Activated CD8-positive, alpha-beta memory T cell treated with anti-CD3 and anti-CD28 coated beads for 4 hours (primary cell): ENCODE measurements around the gene XRCC3.
"Not testable (repeated sequence)": the region's sequence is repeated elsewhere in the genome, so short reads cannot be mapped to it uniquely, and the experiment has no call there.

Experiments
- DNase-seq, 2 donors: peaks; one replicate each; pipeline ENCODE4 v3.0.0-alpha.2; 2020; ENCODE audit warnings: low read depth in 2 of 2

XRCC3 gene

GRCh38 chr14:103667671-103668070 is 47.6 kb downstream of the XRCC3 start:
- DNase-seq = no peak

DNA sequence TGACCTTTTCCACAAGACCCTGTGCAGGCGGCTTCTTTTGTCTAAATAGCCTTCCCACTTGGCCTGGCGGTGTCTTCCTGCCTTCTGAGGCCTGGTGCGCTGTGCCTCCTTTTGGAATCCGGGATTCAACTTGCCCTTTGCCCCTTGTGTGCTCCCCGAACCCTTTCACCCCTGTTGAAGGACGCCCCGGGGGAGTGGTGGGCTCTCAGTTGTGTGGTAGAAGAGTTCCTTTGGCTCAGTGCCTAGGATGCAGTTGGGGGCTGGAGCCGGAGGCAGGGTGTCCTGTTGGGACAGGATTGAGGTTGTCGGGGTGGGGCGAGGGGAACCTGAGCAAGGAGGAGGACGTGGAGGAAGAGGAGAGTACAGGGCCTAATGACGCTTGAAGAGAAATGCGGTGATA is 51.7 kb downstream of the XRCC3 start:
- DNase-seq = no peak

DNA sequence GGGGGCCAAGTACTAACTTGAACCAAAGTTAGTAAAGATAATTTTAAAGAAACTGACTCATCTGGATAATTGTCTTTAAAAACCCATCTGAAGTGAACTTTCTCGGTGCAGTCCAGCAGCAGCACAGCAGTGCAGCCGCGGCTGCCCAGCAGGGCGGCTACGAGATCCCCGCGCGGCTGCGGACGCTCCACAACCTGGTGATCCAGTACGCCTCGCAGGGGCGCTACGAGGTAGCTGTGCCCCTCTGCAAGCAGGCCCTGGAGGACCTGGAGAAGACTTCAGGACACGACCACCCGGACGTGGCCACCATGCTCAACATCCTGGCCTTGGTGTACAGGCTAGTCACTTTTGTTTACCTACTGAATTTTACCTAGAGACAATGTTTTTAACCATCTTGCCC is 52.7 kb downstream of the XRCC3 start:
- no peak for DNase-seq

GRCh38 chr14:103662029-103662428 is 53.2 kb downstream of the XRCC3 start:
- DNase-seq = no peak

GRCh38 chr14:103659631-103660030 is 55.6 kb downstream of the XRCC3 start:
- DNase-seq = no peak

GRCh38 chr14:103657471-103657870 is 57.8 kb downstream of the XRCC3 start:
- no peak for DNase-seq

DNA sequence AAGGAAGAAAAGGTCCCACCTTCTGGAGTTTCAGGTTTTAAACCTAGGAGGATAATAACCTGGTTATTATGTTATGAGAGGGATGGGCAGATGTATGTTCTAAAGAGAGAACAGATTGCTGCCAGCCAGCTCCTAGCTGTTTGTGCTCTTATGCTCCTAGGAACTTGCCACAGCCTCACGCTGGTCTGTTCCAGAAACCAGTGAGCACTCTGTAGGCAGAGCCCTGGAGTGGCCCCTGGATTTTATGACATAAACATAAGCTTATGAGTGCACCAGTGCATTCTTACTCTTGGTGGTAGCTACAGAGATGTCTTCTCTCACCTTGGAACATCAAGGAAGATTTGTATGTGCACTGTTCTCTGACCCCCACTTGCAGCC is 58.5 kb downstream of the XRCC3 start:
- DNase-seq = no peak

GRCh38 chr14:103656031-103656755 is 59.1 kb downstream of the XRCC3 start:
- no peak for DNase-seq

DNA sequence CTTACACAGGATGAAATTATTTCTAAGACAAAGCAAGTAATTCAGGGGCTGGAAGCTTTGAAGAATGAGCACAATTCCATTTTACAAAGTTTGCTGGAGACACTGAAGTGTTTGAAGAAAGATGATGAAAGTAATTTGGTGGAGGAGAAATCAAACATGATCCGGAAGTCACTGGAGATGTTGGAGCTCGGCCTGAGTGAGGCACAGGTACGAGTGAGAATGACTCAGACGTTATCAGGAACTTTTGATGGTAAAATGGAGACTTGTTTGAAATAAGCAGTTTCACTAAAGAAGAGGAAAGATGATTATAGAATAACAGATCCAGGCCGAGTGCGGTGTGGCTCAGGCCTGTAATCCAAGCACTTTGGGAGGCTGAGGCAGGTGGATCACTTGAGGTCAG is 60.6 kb downstream of the XRCC3 start:
- DNase-seq = no peak

- DNase-seq = no peak
These were observed 61.4 kb downstream of the XRCC3 start for GRCh38 chr14:103653805-103654204.

GRCh38 chr14:103653336-103653735 is 61.9 kb downstream of the XRCC3 start:
- DNase-seq = not testable (repeated sequence)

GRCh38 chr14:103652806-103653205 is 62.4 kb downstream of the XRCC3 start:
- DNase-seq = no peak

GRCh38 chr14:103651585-103651984 is 63.7 kb downstream of the XRCC3 start:
- no peak for DNase-seq

DNA sequence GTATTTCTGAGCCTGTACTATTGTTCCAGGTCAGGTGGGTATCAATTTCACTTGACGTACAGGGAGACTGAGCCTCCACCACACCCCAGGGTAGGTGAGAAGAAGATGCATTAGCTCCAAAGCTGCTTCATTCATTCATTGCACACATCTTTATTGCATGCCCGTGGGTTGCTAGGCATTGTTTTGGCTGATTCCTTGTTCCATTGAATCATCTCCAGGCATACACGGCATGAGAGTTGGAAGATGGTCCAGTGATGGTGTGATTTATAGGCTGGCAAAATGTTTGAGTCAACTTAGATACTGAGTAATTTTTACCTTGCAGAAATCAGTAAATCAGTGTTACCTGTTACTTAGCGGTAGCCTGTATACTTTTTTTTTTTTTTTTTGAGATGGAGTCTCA is 65.0 kb downstream of the XRCC3 start:
- no peak for DNase-seq

DNA sequence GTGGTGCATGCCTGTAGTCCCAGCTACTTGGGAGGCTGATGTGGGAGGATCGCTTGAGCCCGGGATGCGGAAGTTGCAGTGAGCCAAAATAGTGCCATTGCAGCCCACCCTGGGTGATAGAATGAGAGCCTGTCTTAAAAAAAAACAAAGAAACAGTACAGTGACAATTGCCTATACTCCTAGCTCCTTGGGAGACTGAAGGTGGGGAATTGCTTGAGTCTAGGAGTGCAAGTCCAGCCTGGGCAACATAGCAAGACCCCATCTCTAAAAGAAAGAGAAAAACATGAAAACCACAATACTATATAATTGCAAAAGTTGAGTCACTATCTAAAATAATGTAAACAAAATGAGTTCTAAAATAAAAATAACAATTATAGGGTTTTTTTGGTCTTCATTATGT is 66.2 kb downstream of the XRCC3 start:
- DNase-seq = no peak
